Vagina (tissue), 2 donors: ENCODE measurements around the gene ATP7B. TPM values are rescaled to one million over a fixed set of nuclear protein-coding genes. Genes with fewer than 3 reads are reported as not detected.

ENCODE experiments used
- DNase-seq, 2 donors: peaks; one replicate each; pipeline ENCODE4 v3.0.0-alpha.2; 2017; ENCODE audit errors: extremely low spot score in 2 of 2
- H3K27ac ChIP-seq: fragments of 200-600 bp; sonication (generic); one replicate; pipeline ENCODE4 v1.5.1; 2019
- H3K27me3 ChIP-seq: fragments of 200-600 bp; sonication (generic); one replicate; pipeline ENCODE4 v1.5.1; 2019
- H3K36me3 ChIP-seq, 2 donors: fragments of 200-600 bp; sonication (generic); one replicate each; pipeline ENCODE4 v1.5.1; 2017 to 2019
- H3K4me1 ChIP-seq: fragments of 200-600 bp; sonication (generic); one replicate; pipeline ENCODE4 v1.5.1; 2019
- H3K4me3 ChIP-seq, 2 donors: fragments of 200-600 bp; sonication (generic); 1 replicate in 1 of 2; 2 replicates in 1 of 2; pipeline ENCODE4 v1.5.1; 2016 to 2019
- H3K9me3 ChIP-seq: fragments of 200-600 bp; sonication (generic); one replicate; pipeline ENCODE4 v1.5.1; 2019
- POLR2A ChIP-seq, 2 donors: fragments of 450-650 bp; IDR thresholded peaks; one replicate each; pipeline ENCODE4 v1.6.1; 2017; ENCODE audit warnings: antibody characterized with exemption in 2 of 2, mild to moderate bottlenecking in 2 of 2, moderate library complexity in 2 of 2
- POLR2AphosphoS5 ChIP-seq, 2 donors: sonication (generic); formaldehyde crosslinking; IDR thresholded peaks; one replicate each; pipeline ENCODE4 v1.9.0; 2017; ENCODE audit warnings: antibody characterized with exemption in 2 of 2, mild to moderate bottlenecking in 2 of 2, low read depth in 1 of 2; ENCODE audit not compliant: insufficient read depth in 1 of 2
- intact Hi-C: fragments of 100-400 bp; cut with DNase I; formaldehyde crosslinking; loops from one replicate; pipeline ENCODE4 v1.15.1; 2023
- total RNA-seq: library from RNA; depleted of rRNA; stranded (reverse); fragments of >200 nt; gene quantifications from one replicate; pipeline ENCODE4 v1.2.3, GENCODE V29; 2016
- TF ChIP-seq, protein P1 (sequence below), 3 experiments: fragments of 450-650 bp in 2 of 3; fragments of 200-600 bp in 1 of 3; sonication (generic) in 1 of 3; IDR thresholded peaks; one replicate each; pipeline ENCODE4 v1.5.1; 2017 to 2019; ENCODE audit warnings: antibody characterized with exemption in 3 of 3, mild to moderate bottlenecking in 2 of 3, moderate library complexity in 2 of 3

The ATP7B gene
- total RNA-seq, 1 donor from 2014 or later: 2.5 TPM

DNA sequence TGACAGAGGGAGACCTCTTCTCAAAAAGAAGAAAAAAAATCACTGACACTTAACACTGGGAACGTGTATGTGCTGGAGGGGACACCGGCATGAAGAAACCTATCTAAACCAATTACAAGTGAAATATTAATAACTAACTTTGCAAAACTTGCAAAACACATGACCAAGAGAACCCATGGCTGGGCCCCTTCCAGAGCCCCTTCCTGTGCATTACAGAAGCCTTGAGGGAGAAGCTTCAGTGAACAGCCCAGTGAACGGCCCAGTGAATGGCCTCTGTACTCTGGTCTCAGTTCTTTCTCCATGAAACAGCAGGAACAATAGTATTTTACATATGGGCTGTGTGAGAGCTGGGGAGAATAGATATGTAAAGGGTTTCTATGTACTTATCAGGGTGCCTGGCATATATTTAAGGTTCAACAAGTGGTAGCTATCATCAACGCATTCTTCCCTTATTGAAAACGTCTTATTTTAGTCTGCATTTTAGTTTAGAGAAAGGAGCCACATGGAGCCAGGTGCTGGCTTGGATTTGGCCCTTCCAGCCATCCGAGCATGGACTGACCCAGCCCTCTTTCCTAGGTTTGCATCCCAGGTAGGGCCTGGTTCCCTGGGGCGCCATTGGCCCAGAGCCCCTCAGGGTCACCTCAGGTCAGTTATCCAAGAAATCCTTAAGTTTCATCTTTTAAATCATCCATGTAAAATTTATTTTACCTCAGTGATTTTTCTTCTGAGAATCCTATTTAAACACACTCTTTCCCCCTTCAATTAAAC, 95.0 kb downstream of the ATP7B start:
- H3K9me3 ChIP-seq: no peaks in the 10 kb centered on the region
- intact Hi-C loops: no loop called here
- peak in 1 of 2 donors; percentile 61 for DNase-seq
- no peak for TF ChIP-seq POLR2AphosphoS5 (IDR thresholded peaks at IDR 0.05; ENCODE audit: insufficient read depth in 1 of 2, low read depth in 1 of 2)
- TF ChIP-seq POLR2A (IDR thresholded peaks at IDR 0.05): no peak
- TF ChIP-seq, protein P1, sequence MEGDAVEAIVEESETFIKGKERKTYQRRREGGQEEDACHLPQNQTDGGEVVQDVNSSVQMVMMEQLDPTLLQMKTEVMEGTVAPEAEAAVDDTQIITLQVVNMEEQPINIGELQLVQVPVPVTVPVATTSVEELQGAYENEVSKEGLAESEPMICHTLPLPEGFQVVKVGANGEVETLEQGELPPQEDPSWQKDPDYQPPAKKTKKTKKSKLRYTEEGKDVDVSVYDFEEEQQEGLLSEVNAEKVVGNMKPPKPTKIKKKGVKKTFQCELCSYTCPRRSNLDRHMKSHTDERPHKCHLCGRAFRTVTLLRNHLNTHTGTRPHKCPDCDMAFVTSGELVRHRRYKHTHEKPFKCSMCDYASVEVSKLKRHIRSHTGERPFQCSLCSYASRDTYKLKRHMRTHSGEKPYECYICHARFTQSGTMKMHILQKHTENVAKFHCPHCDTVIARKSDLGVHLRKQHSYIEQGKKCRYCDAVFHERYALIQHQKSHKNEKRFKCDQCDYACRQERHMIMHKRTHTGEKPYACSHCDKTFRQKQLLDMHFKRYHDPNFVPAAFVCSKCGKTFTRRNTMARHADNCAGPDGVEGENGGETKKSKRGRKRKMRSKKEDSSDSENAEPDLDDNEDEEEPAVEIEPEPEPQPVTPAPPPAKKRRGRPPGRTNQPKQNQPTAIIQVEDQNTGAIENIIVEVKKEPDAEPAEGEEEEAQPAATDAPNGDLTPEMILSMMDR (IDR thresholded peaks at IDR 0.05): no peak
- no peak overlapping the region for H3K27ac ChIP-seq
- H3K4me1 ChIP-seq: no peaks in the 10 kb centered on the region
- no peaks in the 10 kb centered on the region for H3K36me3 ChIP-seq
- H3K4me3 ChIP-seq: no peak overlapping the region
- no peaks in the 10 kb centered on the region for H3K27me3 ChIP-seq

GRCh38 chr13:51914137-51914493, 97.1 kb downstream of the ATP7B start:
- Histone ChIP-seq H3K36me3 (no peaks in the 10 kb centered on the region), H3K4me3 (no peak overlapping the region), H3K27ac (no peak overlapping the region), H3K9me3 (no peaks in the 10 kb centered on the region), H3K27me3 (no peaks in the 10 kb centered on the region), H3K4me1 (no peaks in the 10 kb centered on the region)
- intact Hi-C loops: no loop called here
- no peak for DNase-seq
- TF ChIP-seq, protein P1 (IDR thresholded peaks at IDR 0.05): no peak
- TF ChIP-seq POLR2A (IDR thresholded peaks at IDR 0.05) (no peak), POLR2AphosphoS5 (IDR thresholded peaks at IDR 0.05; ENCODE audit: insufficient read depth in 1 of 2, low read depth in 1 of 2) (no peak)

GRCh38 chr13:51913421-51914136, 97.7 kb downstream of the ATP7B start:
- Histone ChIP-seq H3K9me3 (no peaks in the 10 kb centered on the region), H3K36me3 (no peaks in the 10 kb centered on the region), H3K4me1 (no peaks in the 10 kb centered on the region), H3K4me3 (no peak overlapping the region), H3K27me3 (no peaks in the 10 kb centered on the region), H3K27ac (no peak overlapping the region)
- intact Hi-C loops: no loop called here
- TF ChIP-seq POLR2AphosphoS5 (IDR thresholded peaks at IDR 0.05; ENCODE audit: insufficient read depth in 1 of 2, low read depth in 1 of 2): no peak
- no peak for TF ChIP-seq POLR2A (IDR thresholded peaks at IDR 0.05)
- TF ChIP-seq, protein P1 (IDR thresholded peaks at IDR 0.05): no peak
- DNase-seq: peak in 1 of 2 donors; percentile 55

DNA sequence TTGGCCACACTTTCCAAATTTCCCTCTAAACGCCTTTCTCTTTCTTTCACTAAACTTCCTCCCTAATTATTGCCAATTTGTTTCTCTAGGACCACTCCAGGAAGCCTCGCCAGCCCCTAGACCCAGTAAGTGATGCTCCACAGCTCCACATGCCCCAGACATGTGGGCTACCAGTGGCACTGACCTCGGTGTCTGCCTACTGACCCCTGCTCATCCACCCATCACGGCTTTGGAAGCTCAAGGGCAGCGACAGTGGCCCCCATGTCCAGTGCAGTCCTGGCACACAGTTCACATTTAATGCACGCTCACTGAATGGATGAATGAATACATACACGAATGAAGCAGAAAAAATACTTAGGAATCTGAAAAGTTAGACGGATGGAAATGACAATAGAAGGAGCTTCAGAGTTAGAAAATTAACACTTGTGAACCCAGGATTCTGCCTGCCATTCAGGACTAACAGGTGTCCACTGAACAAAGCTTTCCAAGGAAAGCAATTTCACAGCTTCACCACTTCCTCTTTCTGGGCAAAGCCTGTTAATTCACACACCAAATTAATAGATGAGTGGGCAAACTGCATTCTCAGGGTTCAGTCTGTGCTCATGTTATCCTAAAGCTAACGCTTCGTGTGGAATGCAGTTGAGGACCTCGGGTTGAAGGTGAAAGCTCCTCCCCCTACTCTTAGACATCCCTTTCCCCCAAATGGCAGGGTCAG, 98.6 kb downstream of the ATP7B start:
- peak in 1 of 2 donors; percentile 70 for DNase-seq
- Histone ChIP-seq H3K4me1 (no peaks in the 10 kb centered on the region), H3K4me3 (no peak overlapping the region), H3K27me3 (no peaks in the 10 kb centered on the region), H3K9me3 (no peaks in the 10 kb centered on the region), H3K27ac (no peak overlapping the region), H3K36me3 (no peaks in the 10 kb centered on the region)
- TF ChIP-seq POLR2A (IDR thresholded peaks at IDR 0.05): no peak
- TF ChIP-seq POLR2AphosphoS5 (IDR thresholded peaks at IDR 0.05; ENCODE audit: insufficient read depth in 1 of 2, low read depth in 1 of 2): no peak
- TF ChIP-seq, protein P1 (IDR thresholded peaks at IDR 0.05): no peak
- intact Hi-C loops: no loop called here
